ENCODE results near the gene FOXL2NB.
A peak's percentile ranks its signal among the peaks of the same experiment; 100 is the strongest.

GRCh38 chr3:138923531-138923994 is 23.5 kb upstream of the FOXL2NB start:
- peak; percentile 93 for TF ChIP-seq CTCF (conservative IDR thresholded peaks at IDR 0.05; ENCODE audit: low read length)
- TF ChIP-seq EZH2phosphoT487 (IDR thresholded peaks at IDR 0.05; ENCODE audit: borderline replicate concordance), result no peak

Measured in Loucy (cell line).